GM10847 (cell line): ENCODE measurements around the gene APC2.
A peak's percentile ranks its signal among the peaks of the same experiment; 100 is the strongest.

ENCODE experiments used
- POLR2A ChIP-seq: IDR thresholded peaks from 2 replicates; pipeline ENCODE4 v1.6.1; 2011; ENCODE audit not compliant: insufficient read length; ENCODE audit errors: extremely low read depth

The APC2 gene

GRCh38 chr19:1472231-1473084, 22.5 kb downstream of the APC2 start:
- TF ChIP-seq POLR2A, result no peak

- no peak for TF ChIP-seq POLR2A
These were observed 23.3 kb downstream of the APC2 start for GRCh38 chr19:1473085-1473851.

GRCh38 chr19:1474011-1474764, 24.3 kb downstream of the APC2 start:
- TF ChIP-seq POLR2A, result no peak

- no peak for TF ChIP-seq POLR2A
These were observed 24.9 kb downstream of the APC2 start for GRCh38 chr19:1474765-1475351.

- TF ChIP-seq POLR2A, result no peak
These were observed 26.0 kb downstream of the APC2 start for GRCh38 chr19:1475751-1476437.

- TF ChIP-seq POLR2A, result peak; percentile 93
These were observed 29.2 kb downstream of the APC2 start, which contains the start of gene C19orf25 for GRCh38 chr19:1478934-1479707. TSS of gene C19orf25 (minus strand) at chr19:1479215. CDS start at chr19:1478903, 312 bp downstream.

- TF ChIP-seq POLR2A, result no peak
These were observed 31.4 kb downstream of the APC2 start for GRCh38 chr19:1481224-1481892.

- TF ChIP-seq POLR2A, result no peak
These were observed 32.0 kb downstream of the APC2 start for GRCh38 chr19:1481893-1482360.

GRCh38 chr19:1482361-1483130, 32.6 kb downstream of the APC2 start:
- no peak for TF ChIP-seq POLR2A

- no peak for TF ChIP-seq POLR2A
These were observed 33.4 kb downstream of the APC2 start for GRCh38 chr19:1483131-1483978.

- TF ChIP-seq POLR2A, result no peak
These were observed 34.1 kb downstream of the APC2 start for GRCh38 chr19:1483979-1484428.
